ENCODE results near the gene CAMSAP3. TPM values are rescaled to one million over a fixed set of nuclear protein-coding genes. Genes with fewer than 3 reads are reported as not detected.
A peak's percentile ranks its signal among the peaks of the same experiment; 100 is the strongest.

The CAMSAP3 gene
- total RNA-seq, 1 experiment from 2014 or later: 16.6 TPM

- H3K79me2 ChIP-seq (ENCODE audit: low read length): no peaks in the 10 kb centered on the region
- no peak for DNase-seq
- no peaks in the 10 kb centered on the region for H3K4me1 ChIP-seq (ENCODE audit: insufficient read depth, low read length)
- H3K9me2 ChIP-seq (replicated peaks; ENCODE audit: low read length): no peaks in the 10 kb centered on the region
- H4K20me1 ChIP-seq (ENCODE audit: low read length): no peaks in the 10 kb centered on the region
- H3K36me3 ChIP-seq (ENCODE audit: low read depth, low read length): peaks cover 7% of the 10 kb centered on the region; the same call in 1 of the 2 replicates
- no peaks in the 10 kb centered on the region for H3F3A ChIP-seq (ENCODE audit: low read length, unreplicated experiment)
- H3K27me3 ChIP-seq (ENCODE audit: low read length): no peaks in the 10 kb centered on the region
- no peak overlapping the region for H3K27ac ChIP-seq (ENCODE audit: low read length)
- no peak overlapping the region for H3K9ac ChIP-seq (ENCODE audit: low read length)
- ChIA-PET POLR2A (ENCODE audit: unreplicated experiment) (no interaction called here), CTCF (no interaction called here)
- intact Hi-C loops (cut with micrococcal nuclease): no loop called here
- no peak overlapping the region for H3K4me2 ChIP-seq (ENCODE audit: low read length)
- no peak overlapping the region for H3K4me3 ChIP-seq (ENCODE audit: low read length)
- no TSS peak for BruUV-seq (replicated peaks)
- ATAC-seq: no peak
- H2AFZ ChIP-seq (ENCODE audit: low read length): no peak overlapping the region
- no peaks in the 10 kb centered on the region for H3K9me3 ChIP-seq (ENCODE audit: low read length)
- TF ChIP-seq CTCF (conservative IDR thresholded peaks at IDR 0.05; ENCODE audit: low read depth, low read length) (no peak), EZH2phosphoT487 (IDR thresholded peaks at IDR 0.05; ENCODE audit: borderline replicate concordance, low read length) (no peak), EZH2 (IDR thresholded peaks at IDR 0.05; ENCODE audit: low read length, unreplicated experiment) (no peak)
Measured at GRCh38 chr19:7646426-7646700, 50.7 kb downstream of the CAMSAP3 start.

- Histone ChIP-seq H3F3A (ENCODE audit: low read length, unreplicated experiment) (no peaks in the 10 kb centered on the region), H2AFZ (ENCODE audit: low read length) (no peak overlapping the region), H3K79me2 (ENCODE audit: low read length) (no peaks in the 10 kb centered on the region), H3K9me3 (ENCODE audit: low read length) (no peaks in the 10 kb centered on the region), H3K4me1 (ENCODE audit: insufficient read depth, low read length) (peaks cover under 1% of the 10 kb centered on the region; the same call in 1 of the 2 replicates), H3K9me2 (replicated peaks; ENCODE audit: low read length) (no peaks in the 10 kb centered on the region), H3K4me3 (ENCODE audit: low read length) (no peak overlapping the region), H4K20me1 (ENCODE audit: low read length) (no peaks in the 10 kb centered on the region), H3K27me3 (ENCODE audit: low read length) (no peaks in the 10 kb centered on the region), H3K4me2 (ENCODE audit: low read length) (no peak overlapping the region), H3K9ac (ENCODE audit: low read length) (no peak overlapping the region), H3K27ac (ENCODE audit: low read length) (no peak overlapping the region), H3K36me3 (ENCODE audit: low read depth, low read length) (peaks cover 7% of the 10 kb centered on the region; the same call in 1 of the 2 replicates)
- ChIA-PET POLR2A (ENCODE audit: unreplicated experiment) (no interaction called here), CTCF (no interaction called here)
- ATAC-seq (no peak), DNase-seq (no peak)
- TF ChIP-seq EZH2 (IDR thresholded peaks at IDR 0.05; ENCODE audit: low read length, unreplicated experiment) (no peak), EZH2phosphoT487 (IDR thresholded peaks at IDR 0.05; ENCODE audit: borderline replicate concordance, low read length) (no peak), CTCF (conservative IDR thresholded peaks at IDR 0.05; ENCODE audit: low read depth, low read length) (no peak)
- intact Hi-C loops (cut with micrococcal nuclease): no loop called here
- no TSS peak for BruUV-seq (replicated peaks)
Measured at GRCh38 chr19:7647156-7647555, 51.5 kb downstream of the CAMSAP3 start.

- H3K9me2 ChIP-seq (replicated peaks; ENCODE audit: low read length): no peaks in the 10 kb centered on the region
- H4K20me1 ChIP-seq (ENCODE audit: low read length): no peaks in the 10 kb centered on the region
- CTCF ChIA-PET: interaction anchor here (0.6 to 1.0 kb wide), 2 partner anchors 80 to 130 kb away, joined by 5 to 9 read pairs; no protein-coding TSS in a partner anchor
- H3K4me3 ChIP-seq (ENCODE audit: low read length): no peak overlapping the region
- no peaks in the 10 kb centered on the region for H3K79me2 ChIP-seq (ENCODE audit: low read length)
- intact Hi-C loops (cut with micrococcal nuclease): no loop called here
- H3K27me3 ChIP-seq (ENCODE audit: low read length): no peaks in the 10 kb centered on the region
- TF ChIP-seq EZH2phosphoT487 (IDR thresholded peaks at IDR 0.05; ENCODE audit: borderline replicate concordance, low read length) (no peak), EZH2 (IDR thresholded peaks at IDR 0.05; ENCODE audit: low read length, unreplicated experiment) (no peak), CTCF (conservative IDR thresholded peaks at IDR 0.05; ENCODE audit: low read depth, low read length) (no peak)
- peaks cover 3% of the 10 kb centered on the region; the same call in 1 of the 2 replicates for H3K4me1 ChIP-seq (ENCODE audit: insufficient read depth, low read length)
- H3F3A ChIP-seq (ENCODE audit: low read length, unreplicated experiment): no peaks in the 10 kb centered on the region
- no peak for DNase-seq
- TSS peak; percentile 18 for BruUV-seq (replicated peaks)
- no peak overlapping the region for H3K4me2 ChIP-seq (ENCODE audit: low read length)
- no peak overlapping the region for H2AFZ ChIP-seq (ENCODE audit: low read length)
- H3K9ac ChIP-seq (ENCODE audit: low read length): no peak overlapping the region
- no peaks in the 10 kb centered on the region for H3K9me3 ChIP-seq (ENCODE audit: low read length)
- POLR2A ChIA-PET (ENCODE audit: unreplicated experiment): interaction anchor here (0.5 kb wide), 1 partner anchor 671 kb away, joined by 7 read pairs; no protein-coding TSS in a partner anchor
- H3K27ac ChIP-seq (ENCODE audit: low read length): no peak overlapping the region
- peaks cover 7% of the 10 kb centered on the region; the same call in 1 of the 2 replicates for H3K36me3 ChIP-seq (ENCODE audit: low read depth, low read length)
- ATAC-seq: no peak
Measured at GRCh38 chr19:7648265-7649014, 52.8 kb downstream of the CAMSAP3 start.
